ENCODE results near the gene CCDC146.

DNA sequence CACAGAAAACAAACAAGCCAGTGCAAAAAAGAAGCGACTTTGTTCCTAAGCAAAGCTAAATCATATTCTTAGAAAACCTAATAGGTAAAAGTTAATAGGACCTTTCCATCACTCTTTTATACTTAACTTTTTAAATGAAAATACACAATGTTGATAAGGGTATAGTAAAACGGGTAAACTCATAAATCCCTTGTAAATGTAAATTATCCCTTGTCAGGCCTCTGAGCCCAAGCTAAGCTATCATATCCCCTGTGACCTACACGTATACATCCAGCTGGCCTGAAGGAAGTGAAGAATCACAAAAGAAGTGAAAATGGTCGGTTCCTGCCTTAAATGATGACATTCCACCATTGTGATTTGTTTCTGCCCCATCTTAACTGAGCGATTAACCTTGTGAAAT, 217.3 kb downstream of the CCDC146 start:
- TF ChIP-seq, protein P1, sequence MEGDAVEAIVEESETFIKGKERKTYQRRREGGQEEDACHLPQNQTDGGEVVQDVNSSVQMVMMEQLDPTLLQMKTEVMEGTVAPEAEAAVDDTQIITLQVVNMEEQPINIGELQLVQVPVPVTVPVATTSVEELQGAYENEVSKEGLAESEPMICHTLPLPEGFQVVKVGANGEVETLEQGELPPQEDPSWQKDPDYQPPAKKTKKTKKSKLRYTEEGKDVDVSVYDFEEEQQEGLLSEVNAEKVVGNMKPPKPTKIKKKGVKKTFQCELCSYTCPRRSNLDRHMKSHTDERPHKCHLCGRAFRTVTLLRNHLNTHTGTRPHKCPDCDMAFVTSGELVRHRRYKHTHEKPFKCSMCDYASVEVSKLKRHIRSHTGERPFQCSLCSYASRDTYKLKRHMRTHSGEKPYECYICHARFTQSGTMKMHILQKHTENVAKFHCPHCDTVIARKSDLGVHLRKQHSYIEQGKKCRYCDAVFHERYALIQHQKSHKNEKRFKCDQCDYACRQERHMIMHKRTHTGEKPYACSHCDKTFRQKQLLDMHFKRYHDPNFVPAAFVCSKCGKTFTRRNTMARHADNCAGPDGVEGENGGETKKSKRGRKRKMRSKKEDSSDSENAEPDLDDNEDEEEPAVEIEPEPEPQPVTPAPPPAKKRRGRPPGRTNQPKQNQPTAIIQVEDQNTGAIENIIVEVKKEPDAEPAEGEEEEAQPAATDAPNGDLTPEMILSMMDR (IDR thresholded peaks at IDR 0.05), result no peak
- TF ChIP-seq EP300 (IDR thresholded peaks at IDR 0.05), result no peak
- TF ChIP-seq POLR2A (IDR thresholded peaks at IDR 0.05), result no peak

Data from suprapubic skin (tissue), 3 donors.